ENCODE data around the gene BMP5.

- TF ChIP-seq CTCF (IDR thresholded peaks at IDR 0.05; ENCODE audit: poor library complexity, severe bottlenecking) (no peak), EP300 (conservative IDR thresholded peaks at IDR 0.05; ENCODE audit: poor library complexity, severe bottlenecking) (no peak), MXI1 (conservative IDR thresholded peaks at IDR 0.05; ENCODE audit: poor library complexity, severe bottlenecking) (no peak), RAD21 (conservative IDR thresholded peaks at IDR 0.05) (no peak), POLR2AphosphoS5 (IDR thresholded peaks at IDR 0.05) (no peak), EZH2 (IDR thresholded peaks at IDR 0.05; ENCODE audit: borderline replicate concordance, insufficient read depth, low read length, poor library complexity, severe bottlenecking) (no peak), REST (IDR thresholded peaks at IDR 0.05; ENCODE audit: borderline replicate concordance) (no peak), SMC3 (conservative IDR thresholded peaks at IDR 0.05; ENCODE audit: poor library complexity) (no peak)
These were observed 5.7 kb downstream of the BMP5 start for GRCh38 chr6:55869674-55870073.
